SK-N-MC (cell line): ENCODE results near the gene RAC2.
"Not testable (repeated sequence)": the region's sequence is repeated elsewhere in the genome, so short reads cannot be mapped to it uniquely, and the experiment has no call there.

Experiments used
- EZH2 ChIP-seq: fragments of 200-600 bp; sonication (generic); IDR thresholded peaks from one replicate; pipeline ENCODE4 v1.6.1; 2017; ENCODE audit warnings: antibody characterized with exemption
- FOXP2 ChIP-seq: optimal IDR thresholded peaks from 2 replicates; pipeline ENCODE3; 2011; ENCODE audit warnings: mild to moderate bottlenecking, moderate library complexity; ENCODE audit not compliant: insufficient read depth; ENCODE audit errors: extremely low read length, control extremely low read depth
- POLR2AphosphoS5 ChIP-seq: IDR thresholded peaks from 2 replicates; pipeline ENCODE4 v1.6.1; 2012; ENCODE audit warnings: mild to moderate bottlenecking, low read depth, low read length, borderline replicate concordance

DNA sequence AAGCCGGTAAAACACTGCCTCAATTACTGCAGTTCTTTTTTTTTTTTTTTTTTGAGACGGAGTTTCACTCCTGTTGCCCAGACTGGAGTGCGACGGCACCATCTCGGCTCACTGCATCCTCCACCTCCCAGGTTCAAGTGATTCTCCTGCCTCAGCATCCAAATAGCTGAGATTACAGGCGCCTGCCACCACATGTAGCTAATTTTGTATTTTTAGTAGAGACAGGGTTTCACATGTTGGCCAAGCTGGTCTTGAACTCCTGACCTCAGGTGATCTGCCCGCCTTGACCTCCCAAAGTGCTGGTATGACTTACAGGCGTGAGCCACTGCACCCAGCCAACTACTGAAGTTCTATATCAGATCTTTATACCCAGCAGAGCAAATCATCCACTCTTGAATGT is 7.8 kb upstream of the RAC2 start:
- TF ChIP-seq EZH2, POLR2AphosphoS5, FOXP2: not testable (repeated sequence)
